T47D (cell line): ENCODE data around the gene DAB1.

Experiments used
- DNase-seq, 2 experiments: peaks; one replicate each; pipeline versions ENCODE4 v3.0.0 to v3.0.0-alpha.2; 2011 to 2012; ENCODE audit warnings: low read depth in 1 of 2, low spot score in 1 of 2
- JUND ChIP-seq: IDR thresholded peaks from 2 replicates; pipeline ENCODE4 v1.6.1; 2012; ENCODE audit warnings: low read depth
- in situ Hi-C: cut with HindIII; loops from 2 replicates; pipeline ENCODE4 v1.10.0; 2016; ENCODE audit warnings: low sequenced_read_pairs, low pct_unique_long_range_greater_than_20kb

The DAB1 gene

DNA sequence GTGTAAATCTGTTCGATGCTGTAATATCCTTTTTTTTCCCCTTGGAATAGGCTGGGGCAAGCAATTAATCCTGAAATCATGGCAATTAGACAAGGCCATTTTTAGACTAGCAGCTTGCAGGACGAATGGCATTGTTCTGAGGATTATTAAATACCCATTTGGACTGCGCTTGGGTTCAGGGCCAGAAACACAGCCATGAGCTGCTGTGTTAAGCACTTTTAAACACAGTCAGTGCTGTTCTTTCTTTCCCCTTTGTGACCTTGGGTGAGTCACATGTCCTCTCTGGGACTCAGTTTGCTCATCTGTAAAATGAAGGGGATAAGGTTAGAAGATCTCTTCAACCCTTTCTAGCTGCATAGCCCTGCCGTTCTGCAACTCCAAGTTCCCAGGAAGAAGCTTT is 399.4 kb downstream of the DAB1 start:
- DNase-seq: no peak
- no peak for TF ChIP-seq JUND
- in situ Hi-C loops: no loop called here

DNA sequence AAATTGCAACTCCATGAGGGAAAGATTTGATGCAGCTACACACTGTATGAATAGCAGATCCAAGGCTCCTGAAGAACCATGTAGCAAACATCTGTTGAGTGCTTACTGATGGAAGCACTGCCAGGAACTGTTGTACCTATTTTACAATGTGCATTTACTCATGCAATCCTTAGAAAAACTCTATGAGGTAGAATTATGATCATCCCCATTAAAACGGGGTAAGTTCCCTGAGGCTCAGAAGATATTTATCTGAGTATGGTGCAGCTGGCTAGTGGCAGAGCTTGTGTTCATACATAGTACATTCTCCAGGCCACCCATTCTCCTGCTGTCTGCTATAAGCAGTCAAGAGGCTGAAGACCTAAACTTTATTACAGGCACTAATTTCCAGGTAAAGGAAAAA is 403.6 kb downstream of the DAB1 start:
- TF ChIP-seq JUND: no peak
- no peak for DNase-seq
- in situ Hi-C loops: no loop called here

DNA sequence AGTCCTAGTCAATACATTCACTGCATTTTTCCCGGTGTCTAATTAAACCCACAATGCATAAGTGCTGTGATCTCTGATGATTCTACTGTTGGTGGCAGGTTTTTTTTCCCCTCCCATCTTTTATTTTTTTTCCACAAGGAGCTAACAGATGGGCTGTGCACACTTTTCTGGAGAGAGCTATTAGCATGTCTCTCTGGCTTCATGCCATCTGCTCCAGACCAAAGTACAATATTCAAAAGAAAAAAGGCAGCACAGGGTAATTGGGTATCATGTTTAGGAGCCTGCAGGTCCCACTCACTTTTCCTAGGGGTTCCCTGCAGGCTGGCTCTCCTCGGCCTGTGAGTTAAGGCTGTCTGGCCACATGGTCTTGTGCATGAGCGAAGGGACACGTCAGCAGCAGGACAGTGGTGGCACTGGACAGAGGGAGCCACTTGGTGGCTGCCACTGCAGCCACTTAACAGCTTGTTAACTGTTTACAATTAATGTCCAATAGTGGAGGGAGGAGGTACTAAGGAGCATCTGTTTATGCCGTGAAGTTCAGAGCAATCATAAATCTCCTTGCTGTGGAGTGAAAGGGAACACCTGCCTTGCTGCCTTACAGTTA is 404.5 kb downstream of the DAB1 start:
- DNase-seq: no peak
- TF ChIP-seq JUND: no peak
- in situ Hi-C loops: no loop called here

DNA sequence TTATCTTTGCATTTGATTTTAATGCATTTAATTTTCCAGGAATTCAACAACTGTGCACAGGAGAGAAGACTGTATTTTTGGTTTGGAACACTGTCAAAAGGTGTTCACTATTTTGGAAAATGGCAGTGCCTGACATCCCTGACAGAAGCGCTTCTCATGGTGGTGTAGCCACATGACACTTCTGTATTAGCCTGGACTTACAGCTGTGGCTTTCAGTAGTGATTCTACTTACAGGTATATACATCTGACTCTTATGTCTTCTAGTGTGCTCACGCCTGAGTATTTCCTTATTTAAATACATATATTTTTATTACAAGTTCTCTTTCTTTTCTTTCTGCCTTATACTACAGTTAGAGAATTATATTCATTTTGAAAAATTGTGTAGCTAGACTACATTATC is 405.7 kb downstream of the DAB1 start:
- in situ Hi-C loops: no loop called here
- no peak for TF ChIP-seq JUND
- DNase-seq: no peak

DNA sequence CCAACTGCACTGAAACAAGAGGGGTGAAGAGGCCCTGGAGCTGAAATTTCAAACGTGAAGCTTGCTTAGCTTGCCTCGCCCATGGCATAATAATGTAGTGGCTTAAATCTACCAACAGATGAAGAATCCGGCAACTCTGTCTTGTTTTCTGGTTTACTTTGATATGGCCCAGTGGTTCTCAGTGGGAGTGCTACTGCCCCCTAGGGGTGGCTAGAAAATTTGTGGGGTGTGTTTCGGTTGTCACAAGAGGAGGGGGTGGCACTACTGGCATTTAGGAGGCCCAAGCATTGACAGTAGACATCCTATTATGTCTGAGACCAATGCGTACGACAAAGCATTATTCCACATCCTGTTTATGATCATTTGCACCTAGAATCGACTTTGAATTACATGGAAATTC is 406.1 kb downstream of the DAB1 start:
- DNase-seq: no peak

DNA sequence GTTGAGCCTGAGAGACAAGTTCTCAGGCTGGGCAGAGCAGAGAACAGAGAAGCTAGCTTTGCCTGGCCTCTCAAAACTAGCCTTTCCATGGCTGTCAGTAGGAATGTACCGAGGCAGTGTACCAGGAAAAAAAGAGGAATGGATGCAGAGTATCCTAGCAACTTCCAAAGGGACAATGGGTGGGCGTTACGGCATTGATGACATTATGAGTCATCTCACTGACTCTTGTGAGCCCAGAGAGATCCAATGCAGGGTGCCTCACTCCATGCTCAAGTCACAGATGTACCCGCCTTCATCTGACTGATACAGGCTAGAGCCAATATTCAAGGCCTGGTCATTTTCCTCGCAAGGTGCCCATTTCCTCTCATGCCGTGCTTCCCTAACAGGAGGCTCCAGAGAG is 406.7 kb downstream of the DAB1 start:
- in situ Hi-C loops: no loop called here
- TF ChIP-seq JUND: no peak
- no peak for DNase-seq

More for the DNA sequence above, 406.1 kb downstream of the DAB1 start:
- in situ Hi-C loops: no loop called here
- TF ChIP-seq JUND: no peak

DNA sequence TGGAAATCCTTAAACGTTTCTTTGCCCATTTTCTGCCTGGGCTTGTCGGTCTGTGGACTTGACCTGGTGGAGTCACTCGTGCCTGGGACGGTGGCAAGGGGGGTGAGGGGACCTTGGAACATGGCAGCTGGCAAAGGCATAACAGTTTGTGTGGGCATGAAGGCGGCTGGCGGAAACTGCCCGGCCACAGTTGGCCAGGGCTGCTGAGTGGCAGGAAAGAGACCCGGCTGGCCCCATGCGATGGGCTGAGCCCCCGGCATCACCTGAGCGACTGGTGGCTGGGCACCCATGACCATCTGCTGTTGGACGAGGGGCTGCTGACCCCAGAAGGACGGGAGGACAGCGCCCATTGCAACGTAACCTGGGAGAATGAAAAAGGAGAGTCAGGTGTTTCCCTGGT is 408.8 kb downstream of the DAB1 start:
- no peak for TF ChIP-seq JUND
- in situ Hi-C loops: no loop called here
- DNase-seq: no peak

DNA sequence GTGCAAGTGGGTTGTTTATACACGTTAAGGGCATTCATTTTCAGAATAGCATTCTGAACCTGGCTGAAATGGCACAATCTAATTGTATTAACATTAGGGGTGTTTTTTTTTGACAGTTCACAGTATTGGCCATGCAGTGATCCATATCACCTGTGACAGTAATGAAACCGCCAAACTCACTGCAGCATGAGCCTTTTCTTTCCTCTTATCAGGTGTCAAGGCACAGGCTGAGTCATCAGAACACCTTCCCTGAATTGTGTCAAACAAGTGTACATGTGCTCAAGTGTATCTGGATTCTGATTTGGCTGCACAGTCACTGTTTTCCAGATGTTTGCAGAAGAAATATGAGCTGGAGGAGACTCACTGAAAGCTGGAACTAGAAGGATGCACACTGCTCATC is 410.3 kb downstream of the DAB1 start:
- no peak for TF ChIP-seq JUND
- DNase-seq: no peak
- in situ Hi-C loops: no loop called here

DNA sequence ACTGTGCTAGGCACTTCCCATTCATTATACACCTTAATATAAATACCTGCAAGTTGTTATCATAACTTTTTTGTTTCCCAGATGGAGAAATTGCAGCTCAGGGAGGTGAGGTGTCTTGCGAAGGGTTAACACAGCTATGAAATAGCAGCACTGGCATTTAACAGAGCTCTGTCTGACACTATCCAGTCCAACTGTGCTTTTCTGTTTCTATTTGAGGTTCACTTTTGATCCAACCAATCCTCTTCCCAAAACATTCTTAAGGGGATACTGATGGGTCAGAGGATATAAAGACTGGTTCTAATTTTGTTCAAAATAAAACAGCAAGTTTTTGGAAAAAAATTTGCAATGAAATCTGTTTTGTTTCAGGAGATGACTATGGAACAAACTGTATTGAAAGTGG is 411.5 kb downstream of the DAB1 start:
- no peak for TF ChIP-seq JUND
- DNase-seq: no peak
- in situ Hi-C loops: no loop called here

DNA sequence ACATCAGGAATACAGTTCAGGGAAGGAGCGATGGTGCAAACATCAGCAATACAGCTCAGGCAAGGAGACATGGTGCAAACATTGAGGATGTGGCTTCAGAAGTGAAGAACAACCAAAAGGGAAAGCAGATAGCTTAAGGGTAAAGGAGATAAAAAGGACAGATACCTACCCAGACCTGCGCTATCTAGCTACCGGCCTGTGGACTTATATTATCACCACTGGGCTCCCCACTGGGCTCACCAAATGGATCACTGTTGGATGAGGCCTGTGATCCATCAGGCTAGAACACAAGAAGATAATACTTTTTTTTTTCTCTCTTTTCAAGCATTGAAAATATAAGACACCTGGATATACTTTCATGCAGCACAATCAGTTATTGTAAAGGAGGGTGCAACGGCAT is 413.3 kb downstream of the DAB1 start:
- no peak for TF ChIP-seq JUND
- DNase-seq: no peak
- in situ Hi-C loops: no loop called here

DNA sequence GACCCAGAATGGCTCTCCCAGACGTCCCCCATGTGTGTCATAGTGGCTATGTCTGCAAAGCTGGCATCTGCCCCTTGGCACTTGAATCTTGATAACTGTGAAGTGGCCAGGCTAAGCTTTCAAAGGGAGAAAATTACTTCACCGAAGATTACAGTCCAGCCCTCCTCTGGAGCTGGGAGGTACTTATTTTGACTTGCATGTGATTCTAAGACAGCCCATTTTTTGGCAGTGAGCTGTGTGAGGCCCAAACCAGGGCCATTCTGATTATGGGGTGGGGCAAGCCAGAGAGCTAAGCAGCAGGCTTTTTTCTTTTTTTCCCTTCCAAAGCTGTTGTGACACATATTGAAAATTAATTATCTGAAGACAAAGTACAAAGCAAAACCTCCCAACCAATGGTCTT is 415.9 kb downstream of the DAB1 start:
- DNase-seq: no peak
- in situ Hi-C loops: no loop called here
- no peak for TF ChIP-seq JUND

DNA sequence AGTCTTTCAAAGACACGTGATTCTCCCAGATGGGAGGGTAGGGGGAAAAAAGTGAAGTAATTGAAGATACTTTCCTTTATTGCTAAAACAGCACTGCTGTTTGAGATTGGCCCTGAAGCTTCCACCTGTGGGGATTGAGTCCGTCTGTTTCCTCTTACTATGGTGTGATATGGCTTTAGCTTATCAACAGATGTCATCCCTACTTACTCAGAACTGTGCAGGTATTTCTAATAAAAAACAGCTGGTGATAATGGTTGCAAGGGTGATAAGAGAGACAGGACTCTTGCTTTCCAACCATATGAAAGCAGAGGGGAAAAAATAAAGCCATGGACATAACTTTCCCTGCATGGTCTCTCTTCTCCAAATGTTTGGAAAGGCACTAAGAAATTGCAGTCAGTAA is 416.4 kb downstream of the DAB1 start:
- no peak for TF ChIP-seq JUND
- DNase-seq: no peak
- in situ Hi-C loops: no loop called here

DNA sequence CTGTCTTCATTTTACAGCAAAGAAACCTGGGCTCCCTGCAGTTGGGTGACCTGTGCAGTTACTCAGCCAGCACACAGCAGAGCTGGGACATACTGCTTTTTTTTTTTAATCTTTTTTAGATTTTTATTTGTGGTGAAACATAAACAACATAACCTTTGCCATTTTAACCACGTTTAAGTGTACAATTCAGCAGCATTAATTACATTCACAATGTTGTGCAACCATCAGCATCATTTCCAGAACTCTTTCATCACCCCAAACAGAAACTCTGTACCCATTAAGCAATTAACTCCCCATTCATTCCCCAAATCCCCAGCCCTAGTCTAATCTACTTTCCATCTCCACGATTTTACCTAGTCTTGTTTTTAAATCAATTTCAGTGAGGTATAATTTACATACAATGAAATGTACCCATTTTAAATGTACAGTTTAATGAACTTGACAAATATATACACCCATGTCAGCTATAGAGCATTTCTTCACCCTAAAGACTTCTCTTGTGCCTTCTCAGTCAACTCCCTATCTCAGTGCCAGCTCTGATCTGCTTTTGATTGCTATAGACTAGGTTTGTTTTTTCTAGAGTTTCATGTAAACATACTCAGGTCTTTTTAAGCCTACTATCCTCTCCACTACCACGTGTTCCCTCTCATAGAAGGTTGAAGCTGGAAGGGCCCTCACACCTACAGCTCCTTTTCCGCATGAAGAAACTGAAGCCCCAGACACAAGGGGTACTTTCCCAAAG is 420.3 kb downstream of the DAB1 start:
- TF ChIP-seq JUND: no peak
- in situ Hi-C loops: no loop called here
- no peak for DNase-seq
